ENCODE results near the gene CLEC4G.

Gene CLEC4G

DNA sequence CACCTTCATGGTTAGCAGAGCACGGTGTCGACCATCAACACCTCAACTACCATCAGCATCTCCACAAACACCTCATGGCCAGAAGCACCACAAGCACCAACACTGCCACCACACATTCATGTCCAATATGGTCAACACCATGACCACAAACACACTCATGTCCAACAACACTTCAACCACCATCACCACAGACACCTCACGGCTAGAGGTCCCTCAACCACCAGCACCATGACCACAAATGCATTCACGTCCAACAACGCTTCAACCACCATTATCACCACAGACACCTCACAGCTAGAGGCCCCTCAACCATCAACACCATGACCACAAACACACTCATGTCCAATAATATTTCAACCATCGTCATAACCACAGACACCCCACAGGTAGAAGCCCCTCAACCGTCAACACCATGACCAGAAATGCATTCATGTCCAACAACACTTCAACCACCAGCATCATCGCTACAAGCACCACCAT lies 41.1 kb downstream of the CLEC4G start:
- DNase-seq, result no peak

DNA sequence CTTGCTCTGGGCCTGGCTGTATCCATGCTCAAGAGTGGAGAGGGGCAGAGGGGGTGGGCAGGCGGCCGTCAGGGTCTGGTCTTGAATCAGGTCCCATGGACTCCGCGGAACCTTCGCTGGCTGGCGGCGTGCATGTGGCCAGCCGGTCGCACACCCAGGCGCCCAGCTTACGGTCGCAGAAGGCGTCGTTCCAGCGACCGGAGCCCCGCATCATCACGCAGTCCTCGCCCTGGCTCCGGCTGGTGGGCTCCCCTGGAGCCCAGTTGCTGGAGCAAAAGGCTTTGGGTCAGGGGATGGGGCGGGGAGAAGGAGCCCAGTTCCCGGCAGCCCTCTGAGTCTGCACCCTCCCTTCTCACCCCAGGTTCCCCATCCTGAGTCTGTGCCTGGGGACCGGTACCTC lies 42.7 kb downstream of the CLEC4G start:
- no peak for DNase-seq

DNA sequence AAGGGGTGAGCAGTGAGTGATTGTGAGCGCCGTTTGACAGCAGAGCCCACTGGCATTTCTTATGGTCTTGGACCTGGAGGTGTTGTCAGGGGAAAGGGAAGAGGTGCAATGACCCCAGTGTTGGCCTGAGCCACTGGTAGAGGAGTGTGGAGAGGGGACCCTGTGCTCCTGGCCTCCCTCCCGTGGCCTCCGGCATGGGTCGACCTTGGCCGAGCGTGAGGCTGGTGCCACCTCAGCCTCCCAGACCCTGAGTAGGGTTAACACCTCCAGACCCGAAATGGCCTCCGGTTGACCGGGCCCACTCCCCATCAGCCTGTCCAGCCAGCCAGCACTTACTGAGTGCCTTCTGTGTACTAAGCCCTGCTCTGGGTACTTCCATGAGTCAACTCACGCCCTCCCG lies 44.7 kb downstream of the CLEC4G start:
- DNase-seq, result no peak

DNA sequence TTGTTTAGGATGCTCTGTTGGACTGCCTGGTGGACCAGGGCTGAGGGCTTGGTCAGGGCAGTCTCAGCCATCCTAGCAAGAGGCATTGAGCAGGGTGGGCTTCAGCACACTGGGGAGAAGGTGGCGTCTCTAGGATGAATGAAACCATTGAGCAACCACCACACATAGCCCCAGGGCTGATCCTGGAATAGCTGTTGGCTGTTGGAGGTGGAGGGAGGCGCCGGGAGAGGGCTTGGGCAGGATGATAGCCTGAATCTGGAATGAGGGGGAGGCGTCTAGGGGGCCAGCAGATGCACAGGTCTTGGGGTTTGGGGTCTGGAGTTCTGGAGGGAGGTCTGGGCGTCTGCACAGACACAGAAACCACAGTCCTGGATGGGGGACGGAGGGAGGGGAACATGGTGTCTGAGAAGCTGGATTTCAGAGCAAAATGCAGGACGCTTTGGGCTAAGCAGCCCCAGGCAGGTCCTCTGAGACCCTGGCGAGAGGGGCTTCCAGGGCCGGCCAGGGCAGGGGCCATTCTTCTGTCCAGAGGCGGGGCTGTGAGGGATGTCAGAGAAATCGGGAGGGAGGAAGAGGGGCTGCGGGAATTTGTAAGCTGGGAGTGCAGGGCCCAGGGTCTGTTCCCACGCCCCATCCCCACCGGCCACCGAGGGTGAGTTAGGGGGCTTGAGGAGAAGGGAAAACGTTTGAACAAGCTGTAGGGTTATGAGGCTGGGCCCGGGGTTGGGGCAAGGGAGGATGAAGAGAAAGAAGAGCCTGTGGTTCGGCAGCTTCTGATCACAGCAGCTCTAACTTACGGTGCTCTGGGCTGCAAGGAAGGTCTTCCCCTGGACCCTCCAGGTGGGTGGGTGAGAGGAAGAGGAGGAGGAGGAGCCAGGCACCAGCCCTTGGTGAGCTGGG lies 46.1 kb downstream of the CLEC4G start:
- DNase-seq, result no peak

DNA sequence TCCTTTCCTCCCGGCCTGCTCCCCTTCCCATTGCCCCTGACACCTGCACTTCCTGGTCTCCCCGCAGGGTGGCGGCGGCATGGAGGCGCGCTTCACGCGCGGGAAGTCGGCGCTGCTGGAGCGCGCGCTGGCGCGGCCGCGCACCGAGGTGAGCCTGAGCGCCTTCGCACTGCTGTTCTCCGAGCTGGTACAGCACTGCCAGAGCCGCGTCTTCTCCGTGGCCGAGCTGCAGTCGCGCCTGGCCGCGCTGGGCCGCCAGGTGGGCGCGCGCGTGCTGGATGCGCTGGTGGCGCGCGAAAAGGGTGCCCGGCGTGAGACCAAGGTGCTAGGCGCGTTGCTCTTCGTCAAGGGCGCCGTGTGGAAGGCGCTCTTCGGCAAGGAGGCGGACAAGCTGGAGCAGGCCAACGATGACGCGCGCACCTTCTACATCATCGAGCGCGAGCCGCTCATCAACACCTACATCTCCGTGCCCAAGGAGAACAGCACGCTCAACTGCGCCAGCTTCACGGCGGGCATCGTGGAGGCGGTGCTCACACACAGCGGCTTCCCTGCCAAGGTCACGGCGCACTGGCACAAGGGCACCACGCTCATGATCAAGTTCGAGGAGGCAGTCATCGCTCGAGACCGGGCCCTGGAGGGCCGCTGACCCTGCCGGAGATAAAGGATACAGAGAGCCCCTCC lies 49.6 kb downstream of the CLEC4G start:
- DNase-seq, result no peak

DNA sequence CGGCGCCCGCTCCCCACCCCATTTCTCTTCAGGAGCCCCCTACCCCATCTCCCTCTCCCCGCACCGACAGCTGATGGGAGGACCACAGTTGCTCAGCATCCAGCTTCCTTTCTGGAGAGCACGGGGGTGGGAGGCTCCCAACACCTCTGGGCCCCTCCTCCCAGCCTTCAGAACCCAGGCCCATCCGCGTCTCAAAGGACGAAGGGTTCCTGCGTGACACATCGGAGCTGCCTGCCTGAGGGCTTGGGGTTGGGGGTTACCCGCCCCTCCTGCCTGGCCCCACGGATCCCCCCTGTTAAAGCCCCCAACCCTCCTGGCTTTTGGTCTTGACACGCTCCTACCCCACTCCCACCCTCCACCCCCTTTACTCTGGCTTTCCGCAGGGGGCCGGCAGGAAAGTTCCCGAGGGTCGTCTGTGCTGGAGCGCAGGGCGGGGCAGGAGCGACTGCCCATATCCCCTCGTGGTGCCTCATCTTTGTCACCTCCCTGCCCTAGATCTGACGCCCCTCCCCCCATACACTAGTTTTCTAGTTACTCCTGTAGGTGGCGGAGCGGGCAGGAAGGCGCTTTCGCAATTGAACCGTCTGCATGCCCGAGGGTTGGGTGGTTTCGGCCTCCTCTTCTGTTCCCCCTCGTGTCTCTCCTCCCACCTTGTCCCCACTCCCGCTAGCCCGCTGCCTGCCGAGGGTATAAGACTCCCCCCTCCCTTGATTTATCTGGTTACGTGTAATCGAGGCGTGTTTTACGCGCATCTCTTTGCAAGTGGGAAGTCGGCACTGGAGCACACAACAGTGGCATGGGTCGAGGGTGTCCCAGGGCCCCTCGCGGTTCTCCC lies 50.4 kb downstream of the CLEC4G start:
- DNase-seq, result peak; percentile 66

DNA sequence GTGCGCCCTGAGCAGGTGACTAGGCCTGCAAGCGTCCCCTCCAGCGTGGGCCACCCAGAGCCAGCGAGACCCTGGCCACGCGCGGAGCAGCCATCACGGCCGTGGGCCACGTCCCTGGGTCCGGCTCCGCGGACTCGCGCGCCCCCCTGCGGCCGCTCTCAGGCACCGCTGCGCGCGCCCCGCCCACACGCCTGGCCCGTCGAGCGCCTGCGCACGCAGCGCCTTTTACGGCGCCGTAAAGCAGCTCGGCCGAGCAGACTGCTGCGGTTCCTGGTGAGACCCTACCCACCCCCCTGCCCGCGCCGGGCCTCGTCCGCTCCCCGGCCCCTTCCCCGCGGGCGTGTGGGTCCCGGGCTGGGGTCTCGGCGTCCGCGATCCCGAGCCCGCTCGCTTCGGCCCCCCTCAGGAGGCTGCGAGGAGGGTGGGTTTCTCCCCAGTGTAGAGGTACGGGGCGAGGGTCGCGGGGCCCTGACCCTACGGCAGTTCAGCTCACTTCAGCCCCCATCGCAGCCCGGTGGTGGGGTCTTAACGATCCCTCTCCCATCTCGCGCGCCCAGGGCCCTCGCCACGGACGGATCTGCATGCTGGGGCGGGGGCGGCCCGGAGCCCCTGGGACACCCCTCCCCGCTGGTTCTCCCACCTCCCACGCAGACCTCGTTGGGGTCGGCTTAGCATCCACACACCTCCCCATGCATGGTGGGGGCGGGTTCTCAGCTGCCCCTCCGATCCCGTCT lies 51.1 kb downstream of the CLEC4G start, which contains the start of gene TRAPPC5:
TRAPPC5 (plus strand) TSS at position 228 of the 734 bp plus-strand sequence. CDS start 1,421 bp downstream, outside the sequence.
- DNase-seq, result no peak

DNA sequence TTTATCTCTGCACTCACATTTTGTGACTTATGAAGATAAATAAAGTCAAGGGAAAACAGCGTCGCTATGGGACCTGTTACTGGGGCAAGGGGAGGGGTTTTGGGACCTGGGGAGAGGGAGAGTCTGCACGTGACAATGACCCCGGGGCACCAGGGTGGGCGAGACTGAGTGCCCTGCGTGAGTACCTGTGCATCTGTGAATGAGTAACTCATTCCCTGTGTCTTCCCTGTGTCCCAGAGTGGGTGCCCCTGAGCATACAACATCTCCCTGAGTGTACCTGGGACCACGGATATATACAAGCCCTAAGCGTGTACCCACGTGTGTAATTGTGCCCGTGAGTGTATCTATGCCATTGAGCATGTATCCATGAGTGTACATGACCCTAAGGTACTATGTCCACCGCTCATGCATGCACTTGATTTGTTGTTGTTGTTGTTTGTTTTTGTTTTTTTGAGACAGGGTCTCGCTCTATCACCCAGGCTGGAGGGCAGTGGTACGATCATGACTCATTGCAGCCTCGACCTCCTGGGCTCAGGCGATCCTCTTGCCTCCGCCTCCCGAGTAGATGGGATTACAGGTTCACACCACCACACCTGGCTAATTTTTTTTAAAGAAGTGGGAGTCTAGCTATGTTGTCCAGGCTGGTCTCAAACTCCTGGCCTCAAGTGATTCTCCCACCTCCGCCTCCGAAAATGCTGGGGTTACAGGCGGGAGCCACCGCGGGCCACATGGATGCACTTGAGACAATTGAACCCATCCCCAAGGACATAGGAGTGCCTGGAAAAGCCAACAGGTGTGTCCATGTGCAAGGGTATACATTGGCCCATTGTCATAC lies 51.9 kb downstream of the CLEC4G start:
- no peak for DNase-seq

DNA sequence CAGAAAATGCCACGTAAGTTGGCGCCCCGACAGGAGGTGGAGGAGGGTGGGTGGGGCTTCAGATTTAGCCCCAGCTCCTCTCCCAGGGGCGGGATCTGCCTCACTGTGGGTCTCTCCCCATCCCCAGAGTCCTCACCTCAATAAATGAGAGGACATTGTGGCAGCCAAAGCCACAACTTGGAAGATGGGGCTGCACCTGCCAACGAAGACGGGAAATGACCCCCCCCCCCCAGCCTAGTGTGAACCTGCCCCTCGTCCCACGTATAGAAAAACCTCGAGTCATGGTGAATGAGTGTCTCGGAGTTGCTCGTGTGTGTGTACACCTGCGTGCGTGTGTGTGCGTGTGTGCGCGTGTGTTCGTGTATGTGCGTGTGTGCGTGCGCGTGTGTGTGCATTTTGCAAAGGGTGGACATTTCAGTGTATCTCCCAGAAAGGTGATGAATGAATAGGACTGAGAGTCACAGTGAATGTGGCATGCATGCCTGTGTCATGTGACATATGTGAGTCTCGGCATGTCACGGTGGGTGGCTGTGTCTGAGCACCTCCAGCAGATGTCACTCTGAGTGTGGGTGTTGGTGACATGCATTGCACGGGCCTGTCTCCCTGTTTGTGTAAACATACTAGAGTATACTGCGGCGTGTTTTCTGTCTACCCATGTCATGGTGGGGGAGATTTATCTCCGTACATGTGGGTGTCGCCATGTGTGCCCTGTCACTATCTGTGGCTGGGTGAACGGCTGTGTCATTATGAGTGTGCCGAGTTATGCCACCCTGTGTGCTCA lies 52.7 kb downstream of the CLEC4G start:
- no peak for DNase-seq
